T-helper 2 cell treated with Interferon-gamma antibody and Interleukin-4, amounts not matched to agents 5 μg/mL and 100 μg/mL, for 36 hours (primary cell): ENCODE results near the gene PDE11A.

ENCODE experiments used
- DNase-seq: peaks from one replicate; pipeline ENCODE4 v3.0.0; 2021; ENCODE audit warnings: low spot score
- H3K27ac Mint-ChIP-seq: one replicate; pipeline ENCODE4 v1.8.0; 2021; ENCODE audit warnings: mild to moderate bottlenecking, mixed read lengths
- H3K27me3 Mint-ChIP-seq: one replicate; pipeline ENCODE4 v1.8.0; 2021; ENCODE audit warnings: low read depth, mixed read lengths
- H3K36me3 Mint-ChIP-seq: one replicate; pipeline ENCODE4 v1.8.0; 2021; ENCODE audit warnings: low read depth, mixed read lengths
- H3K4me1 Mint-ChIP-seq: one replicate; pipeline ENCODE4 v1.8.0; 2021; ENCODE audit warnings: low read depth, mixed read lengths
- H3K4me3 Mint-ChIP-seq: one replicate; pipeline ENCODE4 v1.8.0; 2022; ENCODE audit warnings: mild to moderate bottlenecking, moderate library complexity, mixed read lengths
- H3K9me3 Mint-ChIP-seq: one replicate; pipeline ENCODE4 v1.8.0; 2021; ENCODE audit warnings: mixed read lengths

PDE11A gene

GRCh38 chr2:177888581-177888980, 184.0 kb downstream of the PDE11A start:
- no peak for DNase-seq
- H3K27me3 Mint-ChIP-seq, result peaks cover 6% of the 10 kb centered on the region
- H3K27ac Mint-ChIP-seq, result no peak overlapping the region
- H3K36me3 Mint-ChIP-seq, result no peaks in the 10 kb centered on the region
- no peaks in the 10 kb centered on the region for H3K4me1 Mint-ChIP-seq
- no peak overlapping the region for H3K4me3 Mint-ChIP-seq
- H3K9me3 Mint-ChIP-seq, result no peaks in the 10 kb centered on the region

GRCh38 chr2:177887722-177888121, 184.9 kb downstream of the PDE11A start:
- no peak for DNase-seq
- no peak overlapping the region for H3K27ac Mint-ChIP-seq
- no peaks in the 10 kb centered on the region for H3K4me1 Mint-ChIP-seq
- no peak overlapping the region for H3K4me3 Mint-ChIP-seq
- H3K27me3 Mint-ChIP-seq, result peaks cover 6% of the 10 kb centered on the region
- H3K9me3 Mint-ChIP-seq, result no peaks in the 10 kb centered on the region
- H3K36me3 Mint-ChIP-seq, result no peaks in the 10 kb centered on the region

- Mint-ChIP-seq H3K36me3 (no peaks in the 10 kb centered on the region), H3K27me3 (peaks cover 6% of the 10 kb centered on the region), H3K27ac (no peak overlapping the region), H3K4me1 (no peaks in the 10 kb centered on the region), H3K4me3 (no peak overlapping the region), H3K9me3 (no peaks in the 10 kb centered on the region)
- no peak for DNase-seq
Observed at GRCh38 chr2:177886824-177887223, 185.8 kb downstream of the PDE11A start.

- no peak overlapping the region for H3K4me3 Mint-ChIP-seq
- no peak overlapping the region for H3K27ac Mint-ChIP-seq
- no peaks in the 10 kb centered on the region for H3K36me3 Mint-ChIP-seq
- DNase-seq, result no peak
- H3K4me1 Mint-ChIP-seq, result no peaks in the 10 kb centered on the region
- H3K9me3 Mint-ChIP-seq, result no peaks in the 10 kb centered on the region
- H3K27me3 Mint-ChIP-seq, result peaks cover 6% of the 10 kb centered on the region
Observed at GRCh38 chr2:177885828-177886466, 186.6 kb downstream of the PDE11A start.

- H3K27me3 Mint-ChIP-seq, result peaks cover 6% of the 10 kb centered on the region
Observed at GRCh38 chr2:177883177-177883576, 189.4 kb downstream of the PDE11A start.

GRCh38 chr2:177882501-177882900, 190.1 kb downstream of the PDE11A start:
- no peak for DNase-seq
- no peaks in the 10 kb centered on the region for H3K9me3 Mint-ChIP-seq
- H3K4me1 Mint-ChIP-seq, result no peaks in the 10 kb centered on the region
- no peak overlapping the region for H3K4me3 Mint-ChIP-seq
- no peak overlapping the region for H3K27ac Mint-ChIP-seq
- H3K36me3 Mint-ChIP-seq, result no peaks in the 10 kb centered on the region
- peaks cover 6% of the 10 kb centered on the region for H3K27me3 Mint-ChIP-seq

More at GRCh38 chr2:177883177-177883576, 189.4 kb downstream of the PDE11A start:
- Mint-ChIP-seq H3K9me3 (no peaks in the 10 kb centered on the region), H3K4me1 (no peaks in the 10 kb centered on the region), H3K27ac (no peak overlapping the region), H3K36me3 (no peaks in the 10 kb centered on the region), H3K4me3 (no peak overlapping the region)
- no peak for DNase-seq

DNA sequence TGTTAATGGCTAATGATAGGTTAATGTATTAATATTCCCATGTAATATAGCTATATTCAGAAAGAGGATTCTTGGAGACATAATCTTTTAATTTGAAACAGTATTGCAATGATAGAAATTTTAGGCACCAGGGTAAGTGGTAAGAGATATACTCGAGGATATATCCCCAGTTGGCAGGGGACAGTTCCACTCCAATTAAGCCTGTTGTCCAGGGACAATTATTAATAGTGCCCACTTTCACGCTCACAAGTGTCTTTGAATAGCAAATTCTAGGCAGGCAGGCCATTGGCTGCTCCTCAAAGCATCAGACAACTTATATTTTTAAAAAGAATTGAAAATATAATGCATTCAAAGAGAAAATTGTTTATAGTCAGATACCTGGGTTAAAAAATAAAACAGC, 190.7 kb downstream of the PDE11A start:
- no peaks in the 10 kb centered on the region for H3K36me3 Mint-ChIP-seq
- no peak overlapping the region for H3K4me3 Mint-ChIP-seq
- H3K27me3 Mint-ChIP-seq, result peaks cover 6% of the 10 kb centered on the region
- H3K27ac Mint-ChIP-seq, result no peak overlapping the region
- no peaks in the 10 kb centered on the region for H3K9me3 Mint-ChIP-seq
- no peaks in the 10 kb centered on the region for H3K4me1 Mint-ChIP-seq
- no peak for DNase-seq

DNA sequence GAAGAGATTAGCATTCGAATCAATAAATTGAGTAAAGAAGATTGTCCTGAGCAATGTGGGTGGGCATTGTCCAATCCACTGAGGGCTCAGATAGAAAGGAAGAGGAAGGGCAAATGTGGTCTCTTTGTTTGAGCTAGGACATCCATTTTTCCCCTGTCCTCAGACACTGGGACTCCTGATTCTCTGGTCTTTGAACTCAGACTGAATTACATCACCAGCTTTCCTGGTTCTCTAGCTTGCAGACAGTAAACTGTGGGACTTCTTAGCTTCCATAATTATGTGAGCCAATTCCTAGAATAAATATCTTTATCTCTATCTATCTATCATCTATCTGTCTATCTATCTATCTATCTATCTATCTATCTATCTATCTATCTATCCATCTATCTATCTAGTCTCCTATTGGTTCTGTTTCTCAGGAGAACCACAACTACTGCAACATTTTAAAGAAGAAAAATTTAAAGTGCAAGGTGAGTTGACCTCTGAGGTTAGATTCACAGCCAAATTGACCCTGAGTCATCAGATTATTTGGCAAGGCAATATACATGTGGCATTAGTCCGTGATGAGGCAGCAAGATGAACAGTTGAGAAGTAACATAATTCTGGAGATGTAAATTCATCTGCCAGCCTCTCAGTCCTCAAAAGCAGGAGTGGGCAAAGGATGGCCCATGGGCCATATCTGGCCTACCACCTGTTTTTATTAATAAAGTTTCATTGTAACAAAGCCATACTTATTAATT, 191.4 kb downstream of the PDE11A start:
- Mint-ChIP-seq H3K4me1 (no peaks in the 10 kb centered on the region), H3K4me3 (no peak overlapping the region), H3K9me3 (no peaks in the 10 kb centered on the region), H3K27ac (no peak overlapping the region), H3K27me3 (peaks cover 6% of the 10 kb centered on the region), H3K36me3 (no peaks in the 10 kb centered on the region)
- no peak for DNase-seq

DNA sequence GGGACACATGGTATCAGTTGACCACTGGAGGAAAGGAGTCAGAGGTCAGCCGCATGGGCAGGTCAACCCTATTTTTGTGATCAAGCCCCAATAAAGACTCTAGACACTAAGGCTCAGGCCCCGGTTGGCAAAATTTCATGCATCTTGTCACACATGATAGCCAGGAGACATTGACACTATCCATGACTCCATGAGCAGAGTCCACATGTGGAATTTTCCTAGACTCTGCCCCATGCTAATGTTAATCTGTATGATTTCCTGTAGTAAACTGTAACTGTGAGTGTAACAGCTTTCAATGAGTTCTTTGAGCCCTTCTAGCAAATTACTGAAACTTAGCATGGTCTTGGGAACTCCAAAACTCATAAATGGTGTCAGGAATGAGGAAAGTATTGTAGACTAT, 192.3 kb downstream of the PDE11A start:
- H3K9me3 Mint-ChIP-seq, result no peaks in the 10 kb centered on the region
- H3K4me3 Mint-ChIP-seq, result no peak overlapping the region
- H3K36me3 Mint-ChIP-seq, result no peaks in the 10 kb centered on the region
- H3K27me3 Mint-ChIP-seq, result peaks cover under 1% of the 10 kb centered on the region
- no peaks in the 10 kb centered on the region for H3K4me1 Mint-ChIP-seq
- no peak overlapping the region for H3K27ac Mint-ChIP-seq
- DNase-seq, result no peak

GRCh38 chr2:177876950-177877349, 195.6 kb downstream of the PDE11A start:
- no peak for DNase-seq
- Mint-ChIP-seq H3K27ac (no peak overlapping the region), H3K4me1 (no peaks in the 10 kb centered on the region), H3K36me3 (no peaks in the 10 kb centered on the region), H3K27me3 (no peaks in the 10 kb centered on the region), H3K4me3 (no peak overlapping the region), H3K9me3 (no peaks in the 10 kb centered on the region)

DNA sequence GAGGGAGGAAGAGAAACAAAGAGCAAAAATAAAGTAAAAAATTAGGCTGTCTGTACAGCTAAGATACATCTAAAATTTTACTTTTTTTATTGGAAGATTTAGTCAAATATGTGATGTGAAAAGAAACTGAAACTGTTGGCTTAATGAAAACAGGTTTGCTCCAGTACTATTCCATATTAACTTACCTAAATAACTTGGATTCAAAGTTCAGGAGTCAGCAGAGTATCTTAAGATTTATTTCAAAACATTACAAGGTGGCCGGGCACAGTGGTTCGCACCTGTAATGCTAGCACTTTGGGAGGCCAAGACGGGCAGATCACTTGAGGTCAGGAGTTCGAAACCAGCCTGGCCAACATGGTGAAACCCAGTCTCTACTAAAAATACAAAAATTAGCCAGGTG, 197.9 kb downstream of the PDE11A start:
- no peak for DNase-seq
- Mint-ChIP-seq H3K27ac (no peak overlapping the region), H3K9me3 (no peaks in the 10 kb centered on the region), H3K36me3 (no peaks in the 10 kb centered on the region), H3K4me3 (no peak overlapping the region), H3K27me3 (peaks cover 2% of the 10 kb centered on the region), H3K4me1 (no peaks in the 10 kb centered on the region)

- no peak for DNase-seq
- H3K36me3 Mint-ChIP-seq, result no peaks in the 10 kb centered on the region
- no peaks in the 10 kb centered on the region for H3K4me1 Mint-ChIP-seq
- H3K27me3 Mint-ChIP-seq, result peaks cover 2% of the 10 kb centered on the region
- no peaks in the 10 kb centered on the region for H3K9me3 Mint-ChIP-seq
- H3K4me3 Mint-ChIP-seq, result no peak overlapping the region
- no peak overlapping the region for H3K27ac Mint-ChIP-seq
Observed at GRCh38 chr2:177873915-177874314, 198.7 kb downstream of the PDE11A start.

GRCh38 chr2:177872286-177872685, 200.3 kb downstream of the PDE11A start:
- H3K27me3 Mint-ChIP-seq, result peaks cover 2% of the 10 kb centered on the region
- H3K36me3 Mint-ChIP-seq, result no peaks in the 10 kb centered on the region
- no peak overlapping the region for H3K27ac Mint-ChIP-seq
- no peaks in the 10 kb centered on the region for H3K4me1 Mint-ChIP-seq
- DNase-seq, result no peak
- no peaks in the 10 kb centered on the region for H3K9me3 Mint-ChIP-seq
- no peak overlapping the region for H3K4me3 Mint-ChIP-seq

DNA sequence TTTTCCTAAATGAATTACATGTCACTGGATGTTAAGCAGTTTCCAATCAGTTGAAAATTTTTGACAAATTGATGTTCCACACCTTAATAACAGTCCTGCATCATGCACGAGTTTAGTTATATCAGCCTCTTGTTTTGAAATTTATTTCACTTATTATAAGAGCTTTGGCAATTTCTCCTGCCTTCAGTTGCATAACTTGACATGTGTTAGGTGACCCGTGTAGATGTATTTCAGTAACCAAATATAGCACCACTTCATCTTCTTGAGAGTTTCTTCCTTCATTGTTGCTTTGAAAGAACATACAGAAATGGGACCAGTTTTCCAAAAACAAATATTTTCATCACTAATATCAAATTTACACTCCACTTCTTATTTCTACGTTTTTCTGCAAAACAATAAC, 202.7 kb downstream of the PDE11A start:
- H3K27me3 Mint-ChIP-seq, result peaks cover 2% of the 10 kb centered on the region
- H3K27ac Mint-ChIP-seq, result no peak overlapping the region
- H3K4me3 Mint-ChIP-seq, result no peak overlapping the region
- H3K4me1 Mint-ChIP-seq, result no peaks in the 10 kb centered on the region
- H3K9me3 Mint-ChIP-seq, result no peaks in the 10 kb centered on the region
- DNase-seq, result no peak
- H3K36me3 Mint-ChIP-seq, result no peaks in the 10 kb centered on the region

DNA sequence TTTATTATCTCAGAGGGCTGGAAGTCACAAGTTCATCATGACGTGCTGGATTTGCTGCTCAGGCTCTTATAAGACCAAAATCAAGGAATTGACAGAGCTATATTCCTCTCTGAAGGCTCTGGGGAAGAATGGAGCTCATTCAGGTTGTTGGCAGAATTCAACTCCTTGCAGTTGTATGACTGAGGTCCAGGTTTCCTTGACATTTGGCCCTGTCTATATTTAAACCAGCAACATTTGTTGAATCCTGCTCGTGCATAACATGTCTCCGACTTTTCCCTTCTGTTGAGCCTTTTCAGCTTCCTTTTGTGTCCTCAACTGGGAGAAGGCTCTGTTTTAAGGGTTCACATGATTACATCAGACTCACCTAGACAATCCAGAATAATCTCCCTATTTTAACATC, 203.4 kb downstream of the PDE11A start:
- Mint-ChIP-seq H3K27me3 (peaks cover 2% of the 10 kb centered on the region), H3K9me3 (no peaks in the 10 kb centered on the region), H3K4me3 (no peak overlapping the region), H3K36me3 (no peaks in the 10 kb centered on the region), H3K27ac (no peak overlapping the region), H3K4me1 (no peaks in the 10 kb centered on the region)
- DNase-seq, result no peak
